ENCODE data around the gene CAB39L.

CAB39L gene

GRCh38 chr13:49400755-49401659 is 42.9 kb downstream of the CAB39L start:
- no peak for DNase-seq (ENCODE audit: low read depth in 2 of 2)

- no peak for DNase-seq (ENCODE audit: low read depth in 2 of 2)
Measured at GRCh38 chr13:49399801-49400472, 43.9 kb downstream of the CAB39L start.

- no peak for DNase-seq (ENCODE audit: low read depth in 2 of 2)
Measured at GRCh38 chr13:49395878-49396380, 47.9 kb downstream of the CAB39L start.

GRCh38 chr13:49395451-49395865 is 48.4 kb downstream of the CAB39L start:
- DNase-seq (ENCODE audit: low read depth in 2 of 2) = no peak

GRCh38 chr13:49388091-49388635 is 55.7 kb downstream of the CAB39L start:
- no peak for DNase-seq (ENCODE audit: low read depth in 2 of 2)

- DNase-seq (ENCODE audit: low read depth in 2 of 2) = no peak
Measured at GRCh38 chr13:49386664-49387063, 57.2 kb downstream of the CAB39L start.

- no peak for DNase-seq (ENCODE audit: low read depth in 2 of 2)
Measured at GRCh38 chr13:49376121-49376520, 67.7 kb downstream of the CAB39L start.

GRCh38 chr13:49374585-49375290 is 69.1 kb downstream of the CAB39L start:
- DNase-seq (ENCODE audit: low read depth in 2 of 2) = no peak

GRCh38 chr13:49373716-49374115 is 70.1 kb downstream of the CAB39L start:
- DNase-seq (ENCODE audit: low read depth in 2 of 2) = no peak

GRCh38 chr13:49371943-49372613 is 71.8 kb downstream of the CAB39L start:
- DNase-seq (ENCODE audit: low read depth in 2 of 2) = no peak

GRCh38 chr13:49370371-49370770 is 73.5 kb downstream of the CAB39L start:
- no peak for DNase-seq (ENCODE audit: low read depth in 2 of 2)

GRCh38 chr13:49369866-49370265 is 74.0 kb downstream of the CAB39L start:
- no peak for DNase-seq (ENCODE audit: low read depth in 2 of 2)

GRCh38 chr13:49368688-49369087 is 75.2 kb downstream of the CAB39L start:
- DNase-seq (ENCODE audit: low read depth in 2 of 2) = no peak

- no peak for DNase-seq (ENCODE audit: low read depth in 2 of 2)
Measured at GRCh38 chr13:49367640-49368422, 76.0 kb downstream of the CAB39L start.

GRCh38 chr13:49366841-49367240 is 77.0 kb downstream of the CAB39L start:
- DNase-seq (ENCODE audit: low read depth in 2 of 2) = no peak

- DNase-seq (ENCODE audit: low read depth in 2 of 2) = no peak
Measured at GRCh38 chr13:49357694-49358093, 86.2 kb downstream of the CAB39L start.

- DNase-seq (ENCODE audit: low read depth in 2 of 2) = no peak
Measured at GRCh38 chr13:49356223-49356622, 87.6 kb downstream of the CAB39L start.

- no peak for DNase-seq (ENCODE audit: low read depth in 2 of 2)
Measured at GRCh38 chr13:49354719-49355118, 89.1 kb downstream of the CAB39L start.

- DNase-seq (ENCODE audit: low read depth in 2 of 2) = no peak
Measured at GRCh38 chr13:49353908-49354307, 90.0 kb downstream of the CAB39L start.

- no peak for DNase-seq (ENCODE audit: low read depth in 2 of 2)
Measured at GRCh38 chr13:49351871-49352270, 92.0 kb downstream of the CAB39L start.

- no peak for DNase-seq (ENCODE audit: low read depth in 2 of 2)
Measured at GRCh38 chr13:49348751-49349150, 95.1 kb downstream of the CAB39L start.
